Stimulated activated CD4-positive, alpha-beta T cell treated with anti-CD3 and anti-CD28 coated beads, Interleukin-2, amount 100 ng/mL, for 48 hours (primary cell): ENCODE results near the gene ADGRL3.
"Not testable (repeated sequence)": the region's sequence is repeated elsewhere in the genome, so short reads cannot be mapped to it uniquely, and the experiment has no call there.

ENCODE experiments used
- DNase-seq, 2 donors: peaks; one replicate each; pipeline ENCODE4 v3.0.0-alpha.2; 2020

ADGRL3 gene

DNA sequence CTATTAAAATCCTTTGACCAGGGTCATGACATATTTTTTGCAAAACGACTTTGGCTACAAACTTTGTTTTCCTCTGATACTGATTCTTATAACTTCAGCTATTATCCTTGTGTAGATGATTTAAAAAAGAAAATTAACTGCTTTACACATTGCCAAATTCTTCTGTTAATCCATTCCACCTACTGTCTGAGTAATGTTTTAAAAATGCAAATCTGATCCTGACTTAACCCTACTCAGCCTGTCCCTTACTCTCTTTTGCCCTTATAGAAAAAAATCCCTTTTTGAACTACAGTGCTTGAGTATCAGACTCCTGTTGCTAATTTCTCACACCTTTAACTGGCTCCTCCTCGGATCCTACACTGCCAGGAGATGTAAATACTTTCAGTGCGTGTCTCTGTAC lies 723.1 kb downstream of the ADGRL3 start:
- no peak for DNase-seq

DNA sequence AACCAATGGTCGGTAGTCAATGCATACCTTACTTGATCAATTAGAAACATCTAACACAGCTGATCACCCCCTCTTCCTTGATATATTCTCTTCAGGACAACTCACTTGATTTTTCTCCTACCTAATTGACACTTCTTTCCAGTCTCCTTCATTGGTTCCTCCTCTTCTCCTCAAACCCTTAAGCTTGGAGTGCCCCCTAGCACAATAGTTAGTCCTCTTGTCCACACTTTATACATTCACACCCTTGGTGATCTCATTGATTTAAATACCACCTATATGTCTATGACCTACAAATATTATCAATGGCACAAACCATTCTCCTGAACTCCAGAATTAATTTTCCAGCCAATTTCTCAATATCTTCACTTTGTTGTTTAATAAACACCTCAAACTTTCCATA lies 724.0 kb downstream of the ADGRL3 start:
- no peak for DNase-seq

DNA sequence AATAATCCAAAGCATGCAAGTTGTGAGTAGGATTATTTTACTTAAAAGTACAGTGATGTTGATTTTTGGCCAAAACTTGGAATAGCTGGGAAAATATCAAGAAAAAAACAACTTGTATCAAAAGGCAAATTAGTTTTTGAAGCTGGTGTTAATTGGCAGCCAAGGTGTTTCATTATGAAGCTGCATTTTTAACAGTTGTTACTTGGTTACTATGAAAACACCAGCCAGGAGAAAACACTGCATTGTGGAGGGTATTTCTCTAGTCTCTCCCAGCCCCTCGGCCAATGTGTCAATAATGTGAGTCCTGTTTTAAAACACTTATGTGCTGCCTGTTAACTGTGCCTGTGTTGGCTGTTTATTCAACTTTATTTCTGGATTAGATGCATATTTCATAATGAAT lies 733.4 kb downstream of the ADGRL3 start:
- no peak for DNase-seq

DNA sequence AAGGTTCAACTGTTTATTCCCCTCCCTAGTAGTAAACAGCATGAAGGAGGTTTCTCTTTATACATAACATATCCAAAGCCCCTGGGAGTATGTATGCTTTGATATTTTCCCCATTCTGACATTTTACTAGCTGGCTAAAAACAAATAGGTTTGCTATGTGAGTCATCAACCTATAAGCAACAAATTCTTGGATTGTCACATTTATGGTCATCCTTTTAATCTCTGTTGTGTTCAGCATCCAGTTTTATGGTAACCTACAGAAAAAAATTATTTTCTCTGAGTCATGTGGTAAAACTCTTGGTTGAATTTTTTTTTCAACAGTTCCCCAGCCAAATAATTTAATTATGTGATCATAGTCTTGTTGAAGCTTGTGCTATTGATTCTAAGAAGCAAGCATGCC lies 734.1 kb downstream of the ADGRL3 start:
- DNase-seq = no peak

DNA sequence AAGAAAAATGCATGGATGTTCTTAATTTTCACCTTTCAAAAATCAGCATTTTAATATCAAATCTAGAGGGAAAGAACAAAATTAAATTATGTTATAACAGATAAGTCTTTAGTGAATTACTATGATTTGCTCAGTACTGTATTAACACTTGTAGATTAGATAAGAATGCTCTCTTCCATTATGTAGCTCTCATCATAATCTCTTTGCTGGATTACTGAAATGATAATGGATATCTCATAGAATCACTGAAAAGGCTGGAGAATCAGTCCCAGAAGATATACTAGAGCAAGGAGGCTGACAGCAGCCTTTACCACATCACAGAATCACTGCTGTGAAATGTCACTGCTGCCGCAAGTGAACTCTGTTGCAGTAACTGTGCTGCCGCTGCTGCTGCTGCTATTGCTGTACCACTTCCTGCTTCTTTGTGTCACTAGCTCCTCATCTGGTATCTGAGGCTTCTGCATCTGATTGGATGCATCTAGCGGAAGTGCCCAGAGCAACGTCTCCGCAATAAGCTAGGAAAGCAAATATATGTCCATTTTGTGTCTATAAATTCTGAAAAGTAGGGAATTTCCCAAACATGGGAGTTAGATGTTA lies 738.2 kb downstream of the ADGRL3 start:
- DNase-seq = no peak

DNA sequence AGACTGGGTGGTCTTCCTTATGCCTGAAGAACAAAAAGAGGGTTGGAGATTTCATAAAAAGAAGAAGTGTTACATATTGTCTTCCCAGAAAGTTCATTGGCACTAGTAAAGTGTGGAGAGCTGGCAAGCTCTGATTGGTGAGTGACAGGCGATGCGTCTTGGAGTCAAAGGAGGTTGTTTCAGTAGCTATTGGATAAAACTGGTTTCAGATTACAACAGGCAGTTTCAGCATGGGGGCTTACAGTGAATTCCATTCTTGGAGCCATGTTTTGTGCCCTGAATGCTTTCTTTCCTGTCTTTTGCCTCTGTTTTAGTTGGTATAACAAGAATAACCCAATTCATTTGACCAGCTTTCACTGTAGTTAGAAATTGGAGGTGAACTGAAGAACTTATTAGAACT lies 750.5 kb downstream of the ADGRL3 start:
- DNase-seq = no peak

DNA sequence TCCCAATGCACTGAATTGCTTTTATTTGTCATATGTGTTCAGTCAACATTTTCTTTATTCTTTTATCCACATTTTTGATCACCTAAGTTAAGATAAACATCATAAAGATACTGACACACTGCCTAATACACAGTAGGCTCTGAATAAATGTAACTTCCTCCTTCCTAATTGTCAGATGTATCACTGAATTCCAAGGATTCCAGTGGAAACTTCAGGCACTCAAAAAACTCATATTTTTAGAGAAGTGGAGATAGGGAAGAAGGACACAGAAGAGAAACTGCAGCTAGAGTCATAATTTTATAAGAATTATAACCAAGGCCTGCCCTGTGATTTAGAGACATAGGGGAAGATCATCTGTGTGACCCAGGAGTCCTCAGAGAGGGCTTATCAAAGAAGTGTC lies 753.3 kb downstream of the ADGRL3 start:
- DNase-seq = no peak

DNA sequence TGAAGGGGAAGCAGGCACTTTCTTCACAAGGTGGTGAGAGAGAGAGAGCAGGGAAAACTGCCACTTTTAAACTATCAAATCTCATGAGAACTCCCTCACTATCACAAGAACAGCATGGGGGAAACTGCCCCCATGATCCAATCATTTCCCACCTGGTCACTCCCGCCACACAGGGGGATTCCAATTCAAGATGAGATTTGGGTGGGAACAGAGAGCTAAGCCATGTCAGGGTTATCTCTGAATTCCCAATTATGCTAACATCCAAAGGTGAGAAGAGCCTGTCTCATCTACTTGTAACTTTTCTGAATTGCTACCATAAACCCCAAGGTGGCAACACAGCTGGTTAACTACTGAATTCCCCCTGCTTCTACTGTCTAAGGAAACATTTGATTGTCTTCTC lies 758.5 kb downstream of the ADGRL3 start:
- DNase-seq = no peak

DNA sequence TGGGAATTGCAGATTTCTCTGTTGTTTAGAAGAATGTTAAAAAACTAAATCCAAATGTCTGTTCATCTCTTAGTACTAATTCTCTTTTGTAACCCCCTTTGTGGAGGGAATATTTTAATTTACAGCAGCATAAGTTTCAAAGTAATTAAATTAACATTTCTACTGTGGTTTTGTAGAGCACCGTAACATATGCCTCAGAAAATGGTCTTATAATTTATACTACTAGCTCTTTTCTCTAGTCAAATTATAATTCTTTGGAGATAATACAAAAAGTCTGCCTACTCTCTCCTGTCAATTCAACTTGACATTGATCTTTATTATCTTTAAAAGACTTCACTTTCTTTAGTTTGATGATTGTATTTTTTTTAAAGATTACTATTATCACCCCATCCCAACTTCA lies 759.0 kb downstream of the ADGRL3 start:
- DNase-seq = no peak

DNA sequence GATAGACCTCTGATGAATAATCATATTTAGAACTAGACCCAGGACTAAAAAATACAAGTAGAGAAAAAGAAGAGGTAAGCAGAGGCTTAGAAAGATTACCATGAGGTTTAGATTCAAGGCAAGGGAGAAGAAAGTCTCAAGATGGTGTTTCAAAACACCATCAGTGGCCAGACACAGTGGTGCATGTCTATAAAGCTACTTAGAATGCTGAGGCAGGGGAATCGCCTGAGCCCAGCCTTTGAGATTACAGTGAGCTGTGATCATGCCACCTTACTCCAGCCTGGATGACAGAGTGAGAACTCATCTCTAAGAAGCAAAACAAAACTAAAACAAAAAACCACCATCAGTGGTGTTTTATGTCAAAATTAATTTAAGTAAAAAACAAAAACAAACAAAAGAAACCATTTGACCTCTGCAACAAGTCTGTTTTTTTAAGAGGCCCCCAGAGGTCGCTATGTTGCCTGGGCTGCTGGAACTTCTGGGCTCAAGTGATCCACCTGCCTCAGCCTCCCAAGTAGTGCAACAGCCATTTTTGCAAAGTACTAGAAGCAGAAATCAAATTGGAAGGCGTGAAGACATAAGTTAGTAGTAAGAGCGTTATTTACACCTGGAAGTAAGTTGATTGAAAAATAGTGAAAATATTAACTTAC lies 784.3 kb downstream of the ADGRL3 start:
- no peak for DNase-seq

DNA sequence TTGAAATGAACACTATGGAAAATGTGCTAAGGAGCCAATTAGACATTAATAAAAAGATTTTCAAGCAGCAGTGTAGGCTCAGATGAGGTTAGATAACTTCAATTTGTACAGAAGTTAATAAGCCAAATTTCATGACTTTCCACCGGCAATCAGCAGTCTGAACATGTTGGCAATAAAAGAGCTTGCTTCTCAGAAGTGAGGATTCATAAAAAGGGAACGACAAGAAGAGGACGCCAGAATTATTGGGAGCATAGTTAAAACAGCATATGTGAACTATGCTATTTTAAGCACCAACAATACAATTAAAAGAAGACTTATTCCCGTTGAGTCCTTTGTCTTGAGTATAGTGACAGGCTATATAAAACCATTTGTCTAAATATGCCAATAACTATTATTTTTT lies 785.3 kb downstream of the ADGRL3 start:
- DNase-seq = no peak

DNA sequence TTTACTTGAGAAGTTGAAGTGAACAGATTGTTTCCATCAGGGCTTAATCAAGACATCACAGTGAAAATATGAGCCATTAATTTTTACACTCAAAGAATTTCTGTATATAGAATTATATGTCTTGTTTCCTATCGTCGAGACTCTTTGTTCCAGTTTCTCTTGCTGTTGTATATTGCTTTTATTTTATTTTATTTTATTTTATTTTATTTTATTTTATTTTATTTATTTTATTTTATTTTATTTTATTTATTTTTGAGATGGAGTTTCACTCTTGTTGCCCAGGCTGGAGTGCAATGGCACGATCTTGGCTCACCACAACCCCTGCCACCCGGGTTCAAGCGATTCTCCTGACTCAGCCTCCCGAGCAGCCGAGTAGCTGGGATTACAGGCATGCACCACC lies 786.8 kb downstream of the ADGRL3 start:
- DNase-seq = not testable (repeated sequence)

DNA sequence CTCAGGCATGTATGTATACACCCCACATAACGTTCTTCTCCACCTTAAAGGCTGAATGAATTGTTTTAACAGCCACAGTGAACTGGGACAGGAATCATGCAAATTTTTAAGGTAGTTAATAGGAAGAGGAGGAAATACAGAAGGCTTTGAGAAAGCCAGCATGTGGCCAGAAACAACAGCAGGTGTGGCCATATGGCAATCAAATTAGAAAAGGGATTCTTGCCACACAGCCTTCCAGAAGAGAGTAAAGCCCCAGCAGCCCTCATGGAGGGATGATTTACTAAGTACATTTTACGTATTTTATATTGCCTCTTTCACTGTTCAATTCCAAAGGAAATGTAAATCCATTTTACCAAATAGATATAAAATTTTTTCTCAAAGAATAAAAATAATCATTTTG lies 792.2 kb downstream of the ADGRL3 start:
- no peak for DNase-seq

DNA sequence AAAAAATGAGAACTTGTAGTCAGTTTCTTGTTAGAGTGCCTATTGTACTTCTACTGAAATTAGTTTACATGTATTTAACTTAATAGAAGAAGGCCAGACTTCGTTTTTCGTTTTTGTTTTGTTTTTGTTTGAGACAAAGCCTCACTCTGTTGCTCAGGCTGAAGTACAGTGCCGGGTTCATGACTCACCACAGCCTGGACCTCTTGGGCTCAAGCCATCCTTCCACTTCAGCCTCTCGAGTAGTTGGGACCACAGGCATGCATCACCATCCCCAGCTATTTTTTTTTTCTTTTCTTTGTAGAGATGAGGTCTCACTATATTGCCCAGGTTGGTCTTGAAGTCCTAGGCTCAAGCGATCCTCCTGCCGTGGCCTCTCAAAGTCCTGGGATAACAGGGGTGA lies 793.9 kb downstream of the ADGRL3 start:
- DNase-seq = no peak

DNA sequence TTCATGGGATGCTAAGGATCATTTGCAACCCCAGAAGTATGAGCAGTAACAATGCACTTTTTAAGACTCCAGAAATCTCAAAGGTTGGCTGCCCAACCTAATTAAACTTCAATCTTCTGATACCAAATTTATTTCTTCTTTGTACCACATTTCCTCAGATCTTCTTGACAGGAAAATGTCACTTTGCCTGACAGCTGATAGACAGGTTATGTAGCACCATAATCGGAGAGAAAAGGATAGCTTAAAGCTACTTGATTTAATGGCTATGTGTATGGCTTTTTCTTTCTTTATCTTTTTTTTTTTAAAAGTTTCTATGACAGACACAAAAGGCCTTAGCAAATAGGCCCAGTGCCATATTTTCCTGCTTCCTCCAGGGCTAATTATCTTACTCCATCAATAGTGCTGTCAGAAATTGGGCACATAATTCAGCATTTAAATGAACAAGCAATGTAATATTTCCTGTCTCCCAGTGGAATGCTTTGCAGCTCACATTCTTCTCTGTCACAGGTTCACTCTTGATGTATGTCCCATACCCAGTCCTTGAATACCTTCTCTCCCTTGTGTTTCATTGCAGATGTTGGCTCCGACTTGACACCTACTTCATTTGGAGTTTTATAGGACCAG lies 795.7 kb downstream of the ADGRL3 start:
- DNase-seq = no peak

DNA sequence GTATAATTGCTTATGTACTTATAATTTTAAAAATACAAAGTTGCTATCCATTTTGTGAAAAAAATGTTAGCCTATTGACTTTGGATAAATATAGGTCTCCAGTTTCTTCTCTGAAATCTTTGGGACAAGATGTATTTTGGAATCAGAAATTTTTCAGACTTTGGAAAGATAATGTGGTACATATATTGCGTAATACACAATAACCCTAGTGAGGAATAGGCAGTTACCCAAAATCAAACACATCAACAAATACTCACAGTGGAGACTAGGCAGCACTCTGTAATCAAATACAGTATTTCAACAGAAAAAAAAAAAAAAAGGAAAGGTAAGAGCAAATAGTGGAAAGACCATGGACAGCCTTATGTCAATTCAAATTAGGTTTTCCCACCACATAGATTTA lies 796.8 kb downstream of the ADGRL3 start:
- no peak for DNase-seq

DNA sequence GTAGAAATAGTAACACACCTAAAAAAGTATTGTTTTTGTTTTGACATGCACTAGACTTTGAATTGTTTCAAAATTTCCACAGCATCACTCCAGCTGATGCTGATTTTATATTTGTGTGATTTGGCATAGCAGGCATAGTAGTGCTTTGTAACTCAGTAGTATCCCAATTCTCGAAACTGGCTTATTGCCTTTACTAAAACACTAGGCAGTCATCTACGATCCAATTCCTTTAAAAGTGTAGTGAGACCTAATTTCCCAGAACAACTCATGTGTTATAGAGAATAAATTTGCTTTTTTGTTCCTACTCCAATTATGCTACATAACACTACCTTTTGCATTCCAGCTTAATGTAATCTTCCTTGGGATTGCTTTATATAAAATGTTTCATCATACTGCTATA lies 797.7 kb downstream of the ADGRL3 start:
- DNase-seq = no peak

DNA sequence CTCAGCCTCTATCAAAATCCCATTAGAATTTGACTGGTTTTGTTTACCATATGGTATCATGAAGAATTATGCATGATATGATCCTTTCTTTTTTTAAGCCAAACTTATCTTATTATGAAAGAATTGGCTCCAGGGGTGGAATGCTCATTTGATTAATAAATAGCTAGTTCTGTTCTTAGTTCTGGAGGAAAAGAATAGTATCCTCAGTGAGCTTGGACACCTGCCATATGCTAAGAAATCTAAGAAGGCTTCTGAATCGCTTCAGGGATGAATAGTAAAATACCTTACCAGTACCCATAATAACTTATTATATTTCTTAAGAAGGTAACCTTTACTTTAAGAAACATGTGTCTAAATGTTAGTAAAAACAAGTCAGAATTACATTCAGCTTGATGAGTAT lies 803.6 kb downstream of the ADGRL3 start:
- DNase-seq = no peak

DNA sequence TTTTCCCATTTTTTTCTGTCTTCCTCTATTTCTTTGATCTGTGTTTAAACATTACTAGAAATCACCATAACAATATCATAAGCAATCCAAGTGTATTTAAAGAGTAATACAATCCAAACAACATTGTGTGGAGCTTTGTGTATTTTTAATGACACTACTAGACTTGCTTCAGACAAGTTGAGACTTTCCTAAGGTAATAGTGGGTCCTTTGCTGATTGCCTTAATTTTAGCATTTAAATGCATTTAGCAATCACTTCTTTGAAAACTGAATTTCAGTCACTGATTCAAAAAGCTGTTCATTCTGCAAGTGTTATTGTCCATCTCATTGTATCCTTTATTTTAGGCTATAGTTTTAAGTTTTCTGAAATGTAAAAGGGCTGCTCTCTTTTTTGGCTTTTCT lies 804.8 kb downstream of the ADGRL3 start:
- DNase-seq = no peak

DNA sequence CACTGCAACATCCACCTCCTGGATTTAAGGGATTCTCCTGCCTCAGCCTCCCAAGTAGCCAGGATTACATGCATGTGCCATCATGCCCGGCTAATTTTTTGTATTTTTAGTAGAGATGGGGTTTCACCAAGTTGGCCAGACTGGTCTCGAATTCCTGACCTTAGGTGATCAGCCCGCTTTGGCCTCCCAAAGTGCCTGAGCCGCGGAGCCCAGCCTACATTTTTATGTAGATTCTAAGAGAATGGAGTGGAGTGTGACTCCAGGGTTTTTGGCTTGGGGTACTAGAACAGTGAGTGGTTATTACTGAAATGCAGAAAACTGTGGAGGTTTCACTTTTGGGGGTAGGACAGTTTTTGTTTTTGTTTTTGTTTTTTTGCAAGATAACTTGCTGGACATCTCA lies 806.0 kb downstream of the ADGRL3 start:
- no peak for DNase-seq

DNA sequence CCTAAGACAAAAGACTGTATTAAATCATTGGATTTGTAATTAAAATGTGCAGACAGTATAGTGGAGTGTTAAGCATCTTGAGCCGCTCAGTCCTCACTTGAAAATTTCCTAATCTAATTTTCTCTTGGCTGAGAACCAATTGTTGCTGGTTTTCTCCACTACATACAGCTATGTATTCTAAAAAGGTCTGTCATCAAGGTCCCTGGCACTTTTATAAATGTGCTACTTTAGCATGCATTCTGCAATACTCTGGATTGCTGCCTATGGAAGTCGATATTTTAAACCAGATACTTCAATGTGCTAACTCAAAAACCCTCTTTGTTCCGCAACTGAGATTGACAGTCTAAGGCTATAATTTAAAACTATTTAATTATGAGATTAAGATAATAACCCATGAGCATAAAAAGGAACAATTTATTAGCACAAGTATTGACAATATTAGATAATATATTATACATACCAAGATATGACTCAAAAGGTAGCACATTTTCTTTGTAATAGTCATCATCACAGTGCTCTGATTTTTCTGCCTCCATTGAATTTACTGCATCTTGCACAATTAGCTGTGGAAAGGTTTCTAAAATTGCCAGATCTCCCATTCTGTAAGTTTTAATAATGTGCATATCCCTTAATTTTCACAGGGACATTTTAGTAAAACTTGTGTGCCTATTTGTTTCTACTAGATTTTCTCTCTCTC lies 815.1 kb downstream of the ADGRL3 start:
- no peak for DNase-seq

DNA sequence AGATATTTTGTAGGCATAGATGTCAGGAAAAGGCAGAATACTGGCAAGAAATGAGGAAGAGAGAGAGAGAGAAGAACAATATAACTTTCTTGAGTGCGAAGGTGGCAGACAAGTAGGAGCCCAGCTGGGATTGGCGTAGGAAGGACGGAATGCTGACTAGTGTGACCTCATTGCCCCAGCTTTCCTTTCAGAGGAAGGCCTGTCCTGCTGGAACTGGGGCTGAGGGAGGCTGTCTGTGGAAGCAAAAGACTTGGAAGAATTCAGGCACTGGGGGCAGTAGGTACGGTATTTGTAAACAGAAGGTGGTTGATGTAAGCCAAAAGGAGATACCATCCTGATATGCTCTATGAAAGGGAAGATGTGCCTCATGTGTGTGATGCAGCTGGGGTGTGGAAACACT lies 818.4 kb downstream of the ADGRL3 start:
- DNase-seq = no peak

DNA sequence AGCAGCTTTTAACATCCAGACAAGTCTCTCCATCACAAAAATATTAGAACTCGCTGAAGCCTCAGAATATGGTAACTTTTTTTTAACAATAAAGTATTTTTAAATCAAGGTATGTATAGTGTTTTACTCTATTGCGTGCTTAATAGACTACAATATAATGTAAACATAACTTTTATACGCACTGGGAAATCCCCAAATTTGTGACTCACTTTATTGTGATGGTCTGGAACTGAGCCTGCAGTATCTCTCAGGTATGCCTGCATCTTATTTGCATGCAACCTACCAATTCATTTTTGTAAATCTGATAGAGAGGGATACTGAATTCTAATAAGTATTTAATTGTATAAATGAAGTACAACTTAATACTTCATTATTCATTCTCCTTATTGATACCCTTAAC lies 823.5 kb downstream of the ADGRL3 start:
- no peak for DNase-seq

DNA sequence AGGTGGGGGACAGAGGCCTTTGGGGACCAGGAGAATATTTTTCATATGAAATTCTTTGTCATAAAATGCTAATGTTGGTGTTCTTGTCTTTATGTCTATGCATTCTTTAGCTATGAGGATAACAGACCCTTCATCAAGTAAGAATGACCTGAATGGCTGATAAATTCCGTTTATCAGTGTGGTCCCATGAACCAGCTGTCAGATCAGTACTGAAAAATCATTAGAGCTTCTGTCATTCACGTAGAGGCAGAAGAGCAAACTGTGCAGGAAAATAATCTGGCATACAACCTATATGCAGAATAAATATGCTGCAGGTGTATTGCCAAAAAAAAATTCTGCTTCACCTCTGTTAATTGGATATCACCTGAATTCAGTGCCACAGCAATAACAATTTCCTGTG lies 828.6 kb downstream of the ADGRL3 start:
- no peak for DNase-seq
